Aorta (tissue), 5 donors: ENCODE measurements around the gene PDZRN4. TPM values are rescaled to one million over a fixed set of nuclear protein-coding genes. Genes with fewer than 3 reads are reported as not detected.

Experiments
- ATAC-seq: fragments of 200-7000 bp; cut with Tn5 transposase; one replicate; pipeline ENCODE4 v1.9.1; 2022; ENCODE audit warnings: moderate library complexity; ENCODE audit not compliant: low FRiP score
- DNase-seq, 2 donors: peaks; one replicate each; pipeline ENCODE4 v3.0.0-alpha.2; 2020
- H3K27ac ChIP-seq, 2 donors: one replicate each; pipeline ENCODE4 v1.5.1; 2013; ENCODE audit warnings: low read length in 2 of 2, mild to moderate bottlenecking in 2 of 2, moderate library complexity in 2 of 2, control low read depth in 1 of 2, inconsistent platforms in 1 of 2, low read depth in 1 of 2
- H3K27me3 ChIP-seq, 2 donors: one replicate each; pipeline ENCODE4 v1.6.1; 2013; ENCODE audit warnings: control low read depth in 1 of 2, low read length in 1 of 2, mild to moderate bottlenecking in 1 of 2, moderate library complexity in 1 of 2; ENCODE audit not compliant: insufficient read depth in 2 of 2, control insufficient read depth in 1 of 2
- H3K36me3 ChIP-seq, 2 donors: one replicate each; pipeline ENCODE4 v1.6.1; 2013; ENCODE audit warnings: control low read depth in 1 of 2, low read length in 1 of 2, mild to moderate bottlenecking in 1 of 2; ENCODE audit not compliant: insufficient read depth in 2 of 2, control insufficient read depth in 1 of 2
- H3K4me1 ChIP-seq, 2 donors: one replicate each; pipeline ENCODE4 v1.6.1; 2013; ENCODE audit warnings: low read length in 2 of 2, control low read depth in 1 of 2, mild to moderate bottlenecking in 1 of 2, moderate library complexity in 1 of 2; ENCODE audit not compliant: insufficient read depth in 2 of 2, control insufficient read depth in 1 of 2
- H3K4me3 ChIP-seq, 2 donors: one replicate each; pipeline ENCODE4 v1.5.1; 2013; ENCODE audit warnings: low read length in 2 of 2, control low read depth in 1 of 2, mild to moderate bottlenecking in 1 of 2
- H3K9me3 ChIP-seq: one replicate; pipeline ENCODE4 v1.6.1; 2013; ENCODE audit warnings: mild to moderate bottlenecking, low read length; ENCODE audit not compliant: control insufficient read depth
- WGBS, 2 donors: extraction: QIAGEN DNeasy Blood & Tissue Kit; methylation state at CpG; one replicate each; pipeline ENCODE4 v1.1.7; 2013; 5-methylcytosine and 5-hydroxymethylcytosine counted together
- intact Hi-C, 2 donors: fragments of 100-400 bp; cut with DNase I; formaldehyde crosslinking; loops; one replicate each; pipeline versions ENCODE4 v1.14.2 to v1.15.0; 2022
- polyA plus RNA-seq, 2 donors: library from polyadenylated mRNA; stranded (reverse); fragments of 200-250 nt; gene quantifications; one replicate each; pipeline ENCODE4 v1.2.3, GENCODE V29; 2013
- total RNA-seq, 2 donors: library from RNA; stranded (reverse); fragmentation: NEBNext Ultra II Directional; extraction: Animal tissue kit (Norgen Biotek cat#: 25700); gene quantifications; one replicate each; pipeline ENCODE4 v1.2.1, GENCODE V29; 2021
- donor health status: healthy with polysubstance abuse.
- donor health status: Bipolar disorder and iron deficiency.
- donor health status: DM: no; HTN: no; CAD: no.
- donor health status: DM: no; HTN: no; CAD: no.
- donor health status: DM: yes; HTN: yes; CAD: no.

Gene PDZRN4
- total and polyA plus RNA-seq, 4 donors, result 1.2 to 11.2 (median 4.3) TPM

GRCh38 chr12:41443690-41444089, 255.6 kb downstream of the PDZRN4 start:
- Histone ChIP-seq H3K36me3 (no peaks in the 10 kb centered on the region), H3K4me1 (peaks cover 0 to 2% of the 10 kb centered on the region in 2 donors), H3K9me3 (no peaks in the 10 kb centered on the region), H3K27me3 (no peaks in the 10 kb centered on the region), H3K4me3 (no peak overlapping the region), H3K27ac (no peak overlapping the region)
- DNase-seq, result no peak
- intact Hi-C loops, result no loop called here
- ATAC-seq, result no peak
- 41 to 43% methylated on average over 2 of the region's 2 CpGs for WGBS, 2 donors

DNA sequence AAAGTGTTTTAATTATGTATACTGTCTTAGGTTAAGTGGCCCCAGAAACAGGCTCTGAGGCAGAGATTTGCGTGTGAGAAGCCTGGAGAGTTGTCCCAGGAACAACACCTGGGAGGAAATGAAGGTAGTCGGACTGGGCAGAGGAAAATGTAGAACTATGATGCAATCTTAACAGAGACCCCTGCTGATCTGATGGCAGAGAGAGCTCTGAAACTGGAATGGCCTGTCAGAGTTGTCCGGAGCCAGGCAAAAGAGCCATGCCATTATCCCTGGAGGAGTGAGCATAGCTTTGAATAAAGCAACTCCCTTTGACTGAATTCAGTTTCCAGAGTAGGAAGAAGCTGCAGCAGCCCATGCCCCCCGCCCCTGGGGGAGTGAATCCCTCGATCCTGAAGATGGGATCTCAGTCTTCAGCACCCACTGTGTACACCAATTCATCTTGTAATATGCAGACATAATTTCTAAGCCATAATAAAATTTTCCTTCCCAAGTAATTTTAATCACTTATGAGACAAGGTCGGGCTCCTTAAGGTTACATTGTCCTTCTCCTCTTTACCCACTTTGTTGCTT, 264.8 kb downstream of the PDZRN4 start:
- no peak for ATAC-seq

DNA sequence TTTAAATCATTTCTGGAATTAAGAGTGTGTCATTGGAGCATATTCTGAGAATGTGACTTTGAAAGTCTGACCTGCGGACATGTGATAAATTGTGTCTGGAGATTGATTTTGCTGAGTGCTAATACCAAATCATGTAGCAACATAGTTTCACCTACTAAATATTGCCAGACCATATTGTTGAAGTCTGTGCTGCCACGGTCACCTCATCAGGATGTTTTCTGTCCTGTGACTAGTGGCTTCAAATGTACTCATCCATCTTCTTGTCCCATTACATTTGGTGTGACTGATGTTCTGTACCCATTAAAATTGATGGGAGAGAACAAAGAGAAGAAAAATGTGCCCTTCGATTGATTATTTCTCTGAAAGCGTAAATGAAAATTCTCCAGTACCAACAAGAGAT, 265.3 kb downstream of the PDZRN4 start:
- intact Hi-C loops, result no loop called here
- DNase-seq, result no peak
- Histone ChIP-seq H3K36me3 (no peaks in the 10 kb centered on the region), H3K4me1 (no peaks in the 10 kb centered on the region), H3K9me3 (no peaks in the 10 kb centered on the region), H3K27me3 (no peaks in the 10 kb centered on the region), H3K27ac (no peak overlapping the region), H3K4me3 (no peak overlapping the region)
- 86 to 91% methylated on average over 4 of the region's 4 CpGs for WGBS, 2 donors
- no peak for ATAC-seq

More for the DNA sequence above, 264.8 kb downstream of the PDZRN4 start:
- Histone ChIP-seq H3K27ac (no peak overlapping the region), H3K4me3 (no peak overlapping the region), H3K36me3 (no peaks in the 10 kb centered on the region), H3K27me3 (no peaks in the 10 kb centered on the region), H3K4me1 (no peaks in the 10 kb centered on the region), H3K9me3 (no peaks in the 10 kb centered on the region)
- WGBS, 2 donors, result 51 to 57% methylated on average over 6 of the region's 6 CpGs
- intact Hi-C loops, result no loop called here
- no peak for DNase-seq

- H3K4me1 ChIP-seq, result no peaks in the 10 kb centered on the region
- H3K27me3 ChIP-seq, result no peaks in the 10 kb centered on the region
- no peaks in the 10 kb centered on the region for H3K9me3 ChIP-seq
- H3K27ac ChIP-seq, result no peak overlapping the region
- no peaks in the 10 kb centered on the region for H3K36me3 ChIP-seq
- no peak overlapping the region for H3K4me3 ChIP-seq
- ATAC-seq (no peak), DNase-seq (no peak)
- 55 to 56% methylated on average over 2 of the region's 2 CpGs for WGBS, 2 donors
- intact Hi-C loops, result no loop called here
Observed at GRCh38 chr12:41459111-41459905, 271.2 kb downstream of the PDZRN4 start.

GRCh38 chr12:41459906-41460214, 271.7 kb downstream of the PDZRN4 start:
- no peaks in the 10 kb centered on the region for H3K27me3 ChIP-seq

DNA sequence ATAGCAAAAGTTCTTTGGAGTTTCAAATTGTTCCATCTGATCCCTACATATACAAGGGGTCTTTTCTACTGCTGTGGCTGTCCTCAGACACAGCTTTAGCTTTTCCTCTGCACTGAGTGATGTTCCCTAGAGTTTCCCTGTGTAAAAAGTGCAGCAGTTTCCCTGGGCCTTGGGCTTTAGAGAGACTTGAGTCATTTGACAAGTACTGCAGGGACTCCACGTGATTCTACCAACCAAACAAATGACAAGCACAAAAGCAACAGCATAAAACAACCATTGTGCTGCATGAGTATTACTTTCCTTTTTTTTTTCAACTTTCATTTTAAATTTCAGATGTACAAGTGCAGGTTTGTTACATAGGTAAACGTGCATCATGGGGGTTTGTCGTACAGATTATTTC, 272.8 kb downstream of the PDZRN4 start:
- ATAC-seq (no peak), DNase-seq (no peak)
- intact Hi-C loops, result no loop called here
- H3K27ac ChIP-seq, result no peak overlapping the region
- 70 to 74% methylated on average over 3 of the region's 3 CpGs for WGBS, 2 donors
- H3K4me1 ChIP-seq, result no peaks in the 10 kb centered on the region
- no peaks in the 10 kb centered on the region for H3K27me3 ChIP-seq
- H3K36me3 ChIP-seq, result no peaks in the 10 kb centered on the region
- no peak overlapping the region for H3K4me3 ChIP-seq
- H3K9me3 ChIP-seq, result no peaks in the 10 kb centered on the region

More at GRCh38 chr12:41459906-41460214, 271.7 kb downstream of the PDZRN4 start:
- H3K9me3 ChIP-seq, result no peaks in the 10 kb centered on the region
- H3K36me3 ChIP-seq, result no peaks in the 10 kb centered on the region
- intact Hi-C loops, result no loop called here
- no peak for ATAC-seq
- no peak for DNase-seq
- no peaks in the 10 kb centered on the region for H3K4me1 ChIP-seq
- no peak overlapping the region for H3K27ac ChIP-seq
- no peak overlapping the region for H3K4me3 ChIP-seq
- WGBS, 2 donors, result 76 to 83% methylated on average over 1 of the region's 1 CpG

DNA sequence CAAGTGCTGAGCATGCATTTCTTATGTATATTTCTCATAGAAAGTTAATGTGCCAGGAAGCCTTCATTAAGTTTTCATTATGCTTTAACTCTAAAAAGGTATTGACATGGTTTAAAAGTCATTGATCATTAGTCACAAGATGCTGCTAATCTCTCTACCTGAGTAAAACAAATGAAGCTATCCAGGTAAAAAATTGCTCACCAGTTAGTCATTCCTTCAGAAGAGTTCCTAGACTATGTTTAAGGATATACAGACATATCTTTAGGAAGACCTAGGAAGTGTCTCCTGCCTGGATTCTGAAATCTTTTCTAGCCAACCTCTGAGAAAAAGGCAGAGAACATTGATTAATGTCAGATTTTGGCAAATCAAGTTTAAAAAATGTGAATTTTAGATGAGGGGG, 274.2 kb downstream of the PDZRN4 start:
- Histone ChIP-seq H3K36me3 (peaks cover 0 to 2% of the 10 kb centered on the region in 2 donors), H3K4me3 (no peak overlapping the region), H3K4me1 (no peaks in the 10 kb centered on the region), H3K27me3 (no peaks in the 10 kb centered on the region), H3K27ac (no peak overlapping the region), H3K9me3 (no peaks in the 10 kb centered on the region)
- no peak for ATAC-seq
- no peak for DNase-seq
- intact Hi-C loops, result no loop called here

DNA sequence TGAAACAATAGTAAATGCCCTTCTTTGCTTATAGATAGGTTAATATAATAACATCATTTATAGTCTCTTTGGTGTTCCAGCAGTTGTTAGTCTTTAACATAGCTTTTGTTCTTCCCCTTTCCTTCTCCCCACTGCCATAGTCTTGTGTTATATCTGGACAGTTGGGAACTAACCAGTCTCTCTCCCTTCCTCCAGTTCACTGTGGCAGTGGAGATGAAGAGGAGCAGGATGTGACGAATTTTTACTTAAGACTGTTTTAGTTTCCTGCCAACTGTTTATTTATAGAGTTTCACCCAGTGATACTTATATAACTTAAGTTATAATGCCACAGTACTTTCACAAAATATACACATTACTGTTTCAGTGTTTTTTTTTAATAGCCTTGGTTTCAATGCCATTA, 277.4 kb downstream of the PDZRN4 start:
- H3K27me3 ChIP-seq, result no peaks in the 10 kb centered on the region
- DNase-seq, result no peak
- no peak for ATAC-seq
- no peaks in the 10 kb centered on the region for H3K4me1 ChIP-seq
- intact Hi-C loops, result no loop called here
- H3K4me3 ChIP-seq, result no peak overlapping the region
- H3K9me3 ChIP-seq, result no peaks in the 10 kb centered on the region
- WGBS, 2 donors, result 9 to 30% methylated on average over 1 of the region's 1 CpG
- no peak overlapping the region for H3K27ac ChIP-seq
- peaks cover 0 to 2% of the 10 kb centered on the region in 2 donors for H3K36me3 ChIP-seq

DNA sequence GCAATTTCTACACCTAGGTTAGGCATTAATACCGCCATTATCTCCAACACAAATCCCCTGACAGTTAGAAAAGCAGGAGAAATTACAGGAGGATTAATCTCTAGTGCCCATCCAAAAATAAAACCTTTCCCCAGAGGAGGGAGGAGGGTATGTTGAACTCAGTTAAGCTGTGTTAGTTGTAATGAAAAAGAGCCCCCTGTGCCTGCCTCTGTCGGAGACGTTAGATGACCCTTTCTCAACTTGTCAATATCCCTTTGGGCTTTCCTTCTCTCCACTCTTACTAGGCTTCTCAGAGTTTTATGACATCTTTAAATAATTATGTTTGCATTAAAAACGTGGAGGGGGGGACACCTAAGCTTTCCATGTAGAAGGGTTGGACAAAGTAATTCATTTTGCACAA, 278.2 kb downstream of the PDZRN4 start:
- 32 to 54% methylated on average over 4 of the region's 4 CpGs for WGBS, 2 donors
- Histone ChIP-seq H3K27ac (no peak overlapping the region), H3K4me1 (no peaks in the 10 kb centered on the region)

More for the DNA sequence above, 278.2 kb downstream of the PDZRN4 start:
- no peak for ATAC-seq
- no peak overlapping the region for H3K4me3 ChIP-seq
- no peak for DNase-seq
- H3K27me3 ChIP-seq, result no peaks in the 10 kb centered on the region
- H3K9me3 ChIP-seq, result no peaks in the 10 kb centered on the region
- intact Hi-C loops, result no loop called here
- peaks cover 0 to 2% of the 10 kb centered on the region in 2 donors for H3K36me3 ChIP-seq
